Keratinocyte (primary cell): ENCODE measurements around the gene FAN1. TPM values are rescaled to one million over a fixed set of nuclear protein-coding genes. Genes with fewer than 3 reads are reported as not detected.

ENCODE experiments used
- DNase-seq: peaks from one replicate; pipeline ENCODE4 v3.0.0-alpha.2; 2011; ENCODE audit warnings: low read depth, missing footprints, low spot score
- FAIRE-seq: peaks from 2 replicates; lab custom pipeline; 2011; peaks lifted over from hg19 to GRCh38; lab: Jason Lieb, UNC
- H2AFZ ChIP-seq: 2 replicates; pipeline ENCODE4 v1.6.0; 2012; ENCODE audit warnings: low read length, control low read depth, inconsistent platforms; ENCODE audit not compliant: control insufficient read depth
- H3K27ac ChIP-seq: 2 replicates; pipeline ENCODE4 v1.5.1; 2011; ENCODE audit warnings: low read length; ENCODE audit not compliant: control insufficient read depth, insufficient read depth
- H3K27me3 ChIP-seq: 3 replicates; pipeline ENCODE4 v1.6.0; 2011; ENCODE audit warnings: low read length; ENCODE audit not compliant: control insufficient read depth, insufficient read depth; ENCODE audit errors: extremely low read depth
- H3K36me3 ChIP-seq, 2 experiments: 2 replicates in 1 of 2; 3 replicates in 1 of 2; pipeline ENCODE4 v1.5.1; 2011; ENCODE audit warnings: low read length in 2 of 2, mild to moderate bottlenecking in 1 of 2; ENCODE audit not compliant: control insufficient read depth in 2 of 2, insufficient read depth in 2 of 2; ENCODE audit errors: extremely low read depth in 1 of 2
- H3K4me1 ChIP-seq: 3 replicates; pipeline ENCODE4 v1.5.1; 2011; ENCODE audit warnings: low read length; ENCODE audit not compliant: control insufficient read depth, insufficient read depth; ENCODE audit errors: extremely low read depth
- H3K4me2 ChIP-seq: 3 replicates; pipeline ENCODE4 v1.6.0; 2011; ENCODE audit warnings: low read depth, low read length; ENCODE audit not compliant: control insufficient read depth, insufficient read depth; ENCODE audit errors: extremely low read depth
- H3K4me3 ChIP-seq, 3 experiments: fragments of 200-600 bp in 1 of 3; sonication (generic) in 1 of 3; 2 replicates in 2 of 3; 3 replicates in 1 of 3; pipeline ENCODE4 v1.5.1; 2011 to 2016; ENCODE audit warnings: low read length in 3 of 3, mild to moderate bottlenecking in 3 of 3, control low read depth in 2 of 3, inconsistent platforms in 1 of 3, low read depth in 1 of 3, mixed read lengths in 1 of 3, mixed run types in 1 of 3, moderate library complexity in 1 of 3; ENCODE audit not compliant: control insufficient read depth in 2 of 3, insufficient read depth in 2 of 3; ENCODE audit errors: extremely low read depth in 1 of 3
- H3K79me2 ChIP-seq: 2 replicates; pipeline ENCODE4 v1.6.0; 2012; ENCODE audit warnings: low read length; ENCODE audit not compliant: control insufficient read depth, insufficient read depth
- H3K9ac ChIP-seq: 3 replicates; pipeline ENCODE4 v1.6.0; 2011; ENCODE audit warnings: low read length; ENCODE audit not compliant: control insufficient read depth, insufficient read depth; ENCODE audit errors: extremely low read depth
- H3K9me1 ChIP-seq: 3 replicates; pipeline ENCODE4 v1.6.0; 2011; ENCODE audit warnings: low read length; ENCODE audit not compliant: control insufficient read depth, insufficient read depth; ENCODE audit errors: extremely low read depth
- H3K9me3 ChIP-seq: 2 replicates; pipeline ENCODE4 v1.5.1; 2012; ENCODE audit warnings: low read depth, low read length; ENCODE audit not compliant: control insufficient read depth
- H4K20me1 ChIP-seq: 3 replicates; pipeline ENCODE4 v1.6.0; 2011; ENCODE audit warnings: low read length; ENCODE audit not compliant: control insufficient read depth, insufficient read depth; ENCODE audit errors: extremely low read depth
- EZH2 ChIP-seq: IDR thresholded peaks from one replicate; pipeline ENCODE4 v1.6.1; 2012; ENCODE audit warnings: inconsistent platforms, mild to moderate bottlenecking, low read length, moderate library complexity
- dilution Hi-C: fragments of 300-500 bp; cut with MboI; formaldehyde crosslinking; loops from one replicate; pipeline ENCODE4 v1.7.0; 2020; ENCODE audit warnings: low sequenced_read_pairs; ENCODE audit not compliant: extremely low pct_ligation_motif_present
- polyA plus RNA-seq, 5 experiments: library from polyadenylated mRNA; depleted of rRNA in 3 of 5; stranded (reverse) in 3 of 5; stranded (forward) in 1 of 5; unstranded in 1 of 5; fragments of >200 nt; gene quantifications; 1 replicate in 1 of 5; 2 replicates in 3 of 5; 3 replicates in 1 of 5; pipeline versions ENCODE4 v1.2.1 to v1.2.3, GENCODE V29; 2011 to 2012; ENCODE audit warnings: missing spikeins in 2 of 5, low read depth in 1 of 5, low replicate concordance in 1 of 5
- TF ChIP-seq, protein P1 (sequence below), 3 experiments: IDR thresholded peaks in 1 of 3; conservative IDR thresholded peaks in 1 of 3; optimal IDR thresholded peaks in 1 of 3; 2 replicates in 2 of 3; 3 replicates in 1 of 3; pipeline versions ENCODE3 to v1.5.1; 2011; ENCODE audit warnings: low read length in 3 of 3, mild to moderate bottlenecking in 3 of 3, moderate library complexity in 2 of 3, control low read depth in 1 of 3, inconsistent platforms in 1 of 3; ENCODE audit not compliant: insufficient read depth in 2 of 3; ENCODE audit errors: extremely low read depth in 1 of 3

Gene FAN1
- polyA plus RNA-seq, 1 donor (not counting 4 experiments of a cell fraction or from before 2014, with no cell fraction given) = 17.2 TPM

DNA sequence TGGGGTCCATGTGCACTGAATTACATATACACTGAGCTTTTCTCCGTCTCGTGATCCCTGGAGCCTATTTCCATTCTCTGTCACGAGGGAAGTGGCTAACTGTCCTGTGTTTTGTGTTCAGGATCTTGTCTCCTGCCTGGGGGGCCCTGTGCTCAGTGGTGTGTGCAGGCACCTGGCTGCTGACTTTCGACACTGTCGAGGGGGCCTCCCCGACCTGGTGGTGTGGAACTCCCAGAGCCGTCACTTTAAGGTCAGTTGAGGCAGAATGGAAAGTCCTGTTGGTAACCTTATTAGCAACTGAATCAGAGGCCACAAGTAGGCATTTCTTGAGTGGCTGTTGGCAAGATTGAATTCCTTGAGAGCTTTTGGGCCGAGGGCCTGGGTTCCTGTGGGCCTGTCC is 26.7 kb downstream of the FAN1 start:
- FAIRE-seq (no peak), DNase-seq (no peak)
- Histone ChIP-seq H3K9ac (no peak overlapping the region), H3K27me3 (no peaks in the 10 kb centered on the region), H3K9me1 (no peaks in the 10 kb centered on the region), H2AFZ (no peak overlapping the region), H3K9me3 (no peaks in the 10 kb centered on the region), H4K20me1 (no peaks in the 10 kb centered on the region), H3K4me1 (peaks cover 12% of the 10 kb centered on the region), H3K79me2 (no peaks in the 10 kb centered on the region), H3K27ac (no peak overlapping the region), H3K4me2 (no peak overlapping the region), H3K36me3 (peaks cover 23 to 25% of the 10 kb centered on the region in 2 experiments), H3K4me3 (no peak overlapping the region)
- no peak for TF ChIP-seq EZH2
- TF ChIP-seq, protein P1, sequence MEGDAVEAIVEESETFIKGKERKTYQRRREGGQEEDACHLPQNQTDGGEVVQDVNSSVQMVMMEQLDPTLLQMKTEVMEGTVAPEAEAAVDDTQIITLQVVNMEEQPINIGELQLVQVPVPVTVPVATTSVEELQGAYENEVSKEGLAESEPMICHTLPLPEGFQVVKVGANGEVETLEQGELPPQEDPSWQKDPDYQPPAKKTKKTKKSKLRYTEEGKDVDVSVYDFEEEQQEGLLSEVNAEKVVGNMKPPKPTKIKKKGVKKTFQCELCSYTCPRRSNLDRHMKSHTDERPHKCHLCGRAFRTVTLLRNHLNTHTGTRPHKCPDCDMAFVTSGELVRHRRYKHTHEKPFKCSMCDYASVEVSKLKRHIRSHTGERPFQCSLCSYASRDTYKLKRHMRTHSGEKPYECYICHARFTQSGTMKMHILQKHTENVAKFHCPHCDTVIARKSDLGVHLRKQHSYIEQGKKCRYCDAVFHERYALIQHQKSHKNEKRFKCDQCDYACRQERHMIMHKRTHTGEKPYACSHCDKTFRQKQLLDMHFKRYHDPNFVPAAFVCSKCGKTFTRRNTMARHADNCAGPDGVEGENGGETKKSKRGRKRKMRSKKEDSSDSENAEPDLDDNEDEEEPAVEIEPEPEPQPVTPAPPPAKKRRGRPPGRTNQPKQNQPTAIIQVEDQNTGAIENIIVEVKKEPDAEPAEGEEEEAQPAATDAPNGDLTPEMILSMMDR (optimal IDR thresholded peaks at IDR 0.05 in 1 of 3, IDR thresholded peaks at IDR 0.05 in 1 of 3, conservative IDR thresholded peaks at IDR 0.05 in 1 of 3; ENCODE audit: extremely low read depth in 1 of 3, insufficient read depth in 2 of 3, low read length in 3 of 3) = no peak
- dilution Hi-C loops = no loop called here

DNA sequence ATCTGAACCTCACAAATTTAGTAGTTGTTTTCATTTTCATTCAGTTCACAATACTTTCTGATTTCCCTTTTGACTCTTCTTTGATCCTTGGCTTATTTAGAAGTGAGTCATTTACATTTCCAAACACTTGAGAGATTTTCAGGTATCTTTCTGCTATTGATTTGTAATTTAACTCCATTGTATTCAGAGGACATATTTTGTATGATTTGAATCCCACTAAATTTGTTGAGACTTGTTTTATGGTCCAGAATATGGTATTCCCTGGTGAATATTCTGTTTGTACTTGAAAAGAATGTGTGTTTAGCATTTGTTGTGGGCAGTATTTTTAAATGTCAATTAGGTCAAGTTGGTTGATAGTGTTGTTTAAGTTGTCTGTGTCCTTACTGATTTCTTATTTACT is 29.6 kb downstream of the FAN1 start:
- DNase-seq (no peak), FAIRE-seq (peak; percentile 32)
- no peaks in the 10 kb centered on the region for H3K27me3 ChIP-seq
- no peak overlapping the region for H2AFZ ChIP-seq
- H3K9me1 ChIP-seq = no peaks in the 10 kb centered on the region
- no peaks in the 10 kb centered on the region for H3K9me3 ChIP-seq
- H3K27ac ChIP-seq = peak overlapping the region; percentile 13
- no peaks in the 10 kb centered on the region for H4K20me1 ChIP-seq
- TF ChIP-seq, protein P1 (optimal IDR thresholded peaks at IDR 0.05 in 1 of 3, IDR thresholded peaks at IDR 0.05 in 1 of 3, conservative IDR thresholded peaks at IDR 0.05 in 1 of 3; ENCODE audit: extremely low read depth in 1 of 3, insufficient read depth in 2 of 3, low read length in 3 of 3) = no peak
- TF ChIP-seq EZH2 = no peak
- H3K36me3 ChIP-seq = peaks cover 14 to 22% of the 10 kb centered on the region in 2 experiments
- peak overlapping the region; percentile 9 for H3K4me2 ChIP-seq
- H3K4me1 ChIP-seq = peaks cover 12% of the 10 kb centered on the region
- no peak overlapping the region for H3K4me3 ChIP-seq
- no peaks in the 10 kb centered on the region for H3K79me2 ChIP-seq
- no peak overlapping the region for H3K9ac ChIP-seq
- dilution Hi-C loops = no loop called here
